Testis (tissue), 2 donors: Measurements from ENCODE around the gene HFE.

Experiments
- POLR2A ChIP-seq: fragments of 450-650 bp; IDR thresholded peaks from one replicate; pipeline ENCODE4 v1.6.1; 2017; ENCODE audit warnings: antibody characterized with exemption, mild to moderate bottlenecking, moderate library complexity
- TF ChIP-seq, protein P1 (sequence below), 3 experiments: fragments of 450-650 bp in 2 of 3; fragments of 200-600 bp in 1 of 3; sonication (generic) in 1 of 3; IDR thresholded peaks; one replicate each; pipeline ENCODE4 v1.5.1; 2016 to 2019; ENCODE audit warnings: antibody characterized with exemption in 3 of 3, mild to moderate bottlenecking in 2 of 3, moderate library complexity in 1 of 3

DNA sequence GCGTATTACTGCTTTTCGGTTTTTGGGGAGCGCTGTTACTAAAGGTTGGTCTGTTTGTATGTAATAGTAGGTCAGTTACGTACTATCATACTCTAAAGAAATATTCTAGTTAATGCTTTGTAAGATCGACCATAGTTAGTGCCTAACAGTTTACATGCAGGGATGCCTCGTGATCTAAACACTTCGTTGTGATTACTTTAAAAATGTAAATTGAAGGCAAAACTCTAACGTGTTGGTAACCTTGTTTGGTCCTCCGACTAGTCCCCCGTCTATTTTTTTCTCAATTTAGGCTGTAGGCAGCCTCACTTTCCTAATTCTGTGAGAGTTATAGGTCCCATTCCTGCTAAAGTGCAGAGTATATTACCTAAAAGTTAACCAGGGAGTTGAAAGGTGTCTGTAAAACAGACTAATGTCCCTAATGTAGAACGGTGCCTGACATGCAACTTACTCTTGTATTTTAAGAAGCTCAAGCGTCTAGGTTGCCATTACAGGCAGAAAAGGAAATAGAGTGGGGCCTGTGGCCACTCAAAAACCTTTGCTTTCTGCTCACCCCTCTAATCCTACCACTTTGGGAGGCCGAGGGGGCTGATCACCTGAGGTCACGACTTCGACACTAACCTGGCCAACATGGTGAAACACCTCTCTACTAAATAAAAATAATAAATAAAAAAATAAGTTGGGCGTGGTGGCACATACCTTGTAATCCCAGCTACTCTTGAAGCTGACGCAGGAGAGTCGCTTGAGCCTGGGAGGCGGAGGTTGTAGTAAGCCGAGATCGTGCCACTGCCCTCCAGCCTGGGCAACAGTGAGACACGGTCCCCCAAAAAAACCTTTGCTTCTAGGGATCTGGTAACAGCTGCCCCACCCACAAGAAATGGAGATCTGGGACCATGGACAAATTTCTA, 37.8 kb downstream of the HFE start:
- TF ChIP-seq, protein P1, sequence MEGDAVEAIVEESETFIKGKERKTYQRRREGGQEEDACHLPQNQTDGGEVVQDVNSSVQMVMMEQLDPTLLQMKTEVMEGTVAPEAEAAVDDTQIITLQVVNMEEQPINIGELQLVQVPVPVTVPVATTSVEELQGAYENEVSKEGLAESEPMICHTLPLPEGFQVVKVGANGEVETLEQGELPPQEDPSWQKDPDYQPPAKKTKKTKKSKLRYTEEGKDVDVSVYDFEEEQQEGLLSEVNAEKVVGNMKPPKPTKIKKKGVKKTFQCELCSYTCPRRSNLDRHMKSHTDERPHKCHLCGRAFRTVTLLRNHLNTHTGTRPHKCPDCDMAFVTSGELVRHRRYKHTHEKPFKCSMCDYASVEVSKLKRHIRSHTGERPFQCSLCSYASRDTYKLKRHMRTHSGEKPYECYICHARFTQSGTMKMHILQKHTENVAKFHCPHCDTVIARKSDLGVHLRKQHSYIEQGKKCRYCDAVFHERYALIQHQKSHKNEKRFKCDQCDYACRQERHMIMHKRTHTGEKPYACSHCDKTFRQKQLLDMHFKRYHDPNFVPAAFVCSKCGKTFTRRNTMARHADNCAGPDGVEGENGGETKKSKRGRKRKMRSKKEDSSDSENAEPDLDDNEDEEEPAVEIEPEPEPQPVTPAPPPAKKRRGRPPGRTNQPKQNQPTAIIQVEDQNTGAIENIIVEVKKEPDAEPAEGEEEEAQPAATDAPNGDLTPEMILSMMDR (IDR thresholded peaks at IDR 0.05), result no peak
- TF ChIP-seq POLR2A, result no peak
